Fibroblast of lung (primary cell): ENCODE data around the gene TACSTD2.

Experiments used
- CTCF ChIP-seq, 2 donors: IDR thresholded peaks in 1 of 2; conservative IDR thresholded peaks in 1 of 2; 1 replicate in 1 of 2; 2 replicates in 1 of 2; pipeline ENCODE4 v1.5.1; 2011 to 2012; ENCODE audit warnings: low read length in 2 of 2, control low read depth in 1 of 2, inconsistent platforms in 1 of 2, low read depth in 1 of 2, mild to moderate bottlenecking in 1 of 2
- EZH2 ChIP-seq: IDR thresholded peaks from 2 replicates; pipeline ENCODE4 v1.5.1; 2012; ENCODE audit warnings: low read length, control low read depth, mild to moderate bottlenecking; ENCODE audit errors: missing control alignments

GRCh38 chr1:58585581-58586151 lies 8.6 kb upstream of the TACSTD2 start:
- TF ChIP-seq CTCF (conservative IDR thresholded peaks at IDR 0.05 in 1 of 2, IDR thresholded peaks at IDR 0.05 in 1 of 2; ENCODE audit: low read depth in 1 of 2, low read length in 2 of 2) (no peak), EZH2 (no peak)
